ENCODE measurements around the gene DBX1. TPM values are rescaled to one million over a fixed set of nuclear protein-coding genes. Genes with fewer than 3 reads are reported as not detected.

DBX1 gene
- total RNA-seq, 1 donor from 2014 or later: 0.29 TPM

DNA sequence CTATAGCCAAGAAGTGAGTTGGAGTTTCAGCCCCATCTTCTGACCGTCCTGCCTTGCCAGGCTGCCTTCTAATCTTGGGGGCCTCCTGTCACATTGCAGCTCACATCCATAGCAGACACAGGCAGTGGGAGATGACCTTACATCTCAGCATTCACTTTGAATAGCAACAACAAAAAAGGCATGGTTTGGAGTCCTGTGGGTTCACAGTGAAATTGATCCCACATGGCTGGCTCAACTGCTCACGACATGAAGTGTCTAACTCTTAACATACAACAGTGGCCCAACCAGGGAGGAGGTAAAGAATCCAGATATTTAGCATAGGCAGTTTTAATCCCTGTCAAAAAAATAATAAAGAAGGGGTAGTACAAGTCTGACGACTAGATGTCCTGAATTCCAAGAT, 38.1 kb downstream of the DBX1 start:
- Mint-ChIP-seq H3K9me3 (ENCODE audit: unreplicated experiment) (peaks cover 10% of the 10 kb centered on the region), H3K4me3 (ENCODE audit: unreplicated experiment) (no peak overlapping the region), H3K27me3 (ENCODE audit: unreplicated experiment) (no peaks in the 10 kb centered on the region), H3K4me1 (ENCODE audit: low read depth, unreplicated experiment) (peaks cover 3% of the 10 kb centered on the region), H3K27ac (ENCODE audit: unreplicated experiment) (no peak overlapping the region), H3K36me3 (ENCODE audit: unreplicated experiment) (peaks cover 13% of the 10 kb centered on the region)
- DNase-seq: no peak
- no peak for TF ChIP-seq CTCF (IDR thresholded peaks at IDR 0.05; ENCODE audit: partially characterized antibody, unreplicated experiment)

DNA sequence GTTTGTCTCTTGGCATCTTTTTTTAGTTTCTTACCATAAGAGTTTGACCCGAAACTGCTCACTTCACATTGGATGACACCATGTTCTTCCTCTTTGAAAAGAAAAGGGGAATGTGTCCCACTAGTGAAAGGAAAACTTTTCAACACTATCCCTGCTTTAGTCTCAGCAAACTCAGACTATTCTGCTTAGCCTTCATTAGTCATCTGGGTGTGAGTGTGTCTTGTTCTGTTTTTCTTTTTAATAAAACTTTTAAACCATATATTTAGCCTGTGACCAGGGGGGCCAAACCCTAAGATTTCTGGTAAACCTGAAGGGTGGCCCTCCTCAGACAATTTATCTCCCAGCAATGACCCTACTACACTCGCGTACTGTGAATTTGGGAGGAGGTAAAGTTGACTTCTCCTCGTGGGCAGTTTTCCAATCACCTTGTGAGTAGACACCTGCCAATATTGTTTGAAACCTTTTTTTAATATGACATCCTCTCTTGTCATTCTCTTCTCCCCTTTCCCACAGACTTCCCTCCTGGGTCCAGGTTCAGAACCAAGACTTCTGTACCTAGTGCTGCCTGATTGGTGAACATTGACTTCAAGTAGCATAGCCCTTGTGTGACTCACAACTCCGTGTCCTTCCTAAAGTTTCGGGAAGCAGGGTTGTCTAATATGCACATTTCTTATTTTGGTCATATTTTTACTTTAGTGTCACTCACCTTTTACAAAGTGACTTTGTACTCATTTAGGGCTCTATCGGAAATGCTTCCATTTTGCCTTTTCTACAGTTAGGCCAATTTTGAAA, 39.9 kb downstream of the DBX1 start:
- Mint-ChIP-seq H3K27me3 (ENCODE audit: unreplicated experiment) (peaks cover 1% of the 10 kb centered on the region), H3K9me3 (ENCODE audit: unreplicated experiment) (peaks cover 11% of the 10 kb centered on the region), H3K27ac (ENCODE audit: unreplicated experiment) (no peak overlapping the region)

DNA sequence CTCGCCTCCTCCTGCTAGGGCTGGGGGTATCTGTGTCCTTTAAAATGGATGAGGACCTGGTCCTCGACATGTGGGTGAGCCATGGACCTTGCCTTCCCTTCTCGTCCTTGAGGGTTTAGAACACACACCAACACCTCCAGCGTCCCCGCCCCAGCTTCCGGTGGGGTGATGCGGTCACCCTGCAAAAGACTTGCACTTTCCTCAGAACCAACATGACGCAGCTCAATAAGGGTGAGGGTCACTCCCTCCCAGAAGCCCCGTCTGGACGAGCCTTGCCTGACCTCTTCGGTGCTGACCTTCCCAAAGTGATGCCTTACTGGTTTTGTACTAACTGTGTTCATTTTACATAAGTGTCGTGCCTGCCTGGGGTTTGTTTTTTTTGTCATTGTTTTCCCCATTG, 41.0 kb downstream of the DBX1 start:
- Mint-ChIP-seq H3K9me3 (ENCODE audit: unreplicated experiment) (peaks cover 11% of the 10 kb centered on the region), H3K27me3 (ENCODE audit: unreplicated experiment) (peaks cover 1% of the 10 kb centered on the region), H3K4me1 (ENCODE audit: low read depth, unreplicated experiment) (peaks cover 13% of the 10 kb centered on the region), H3K36me3 (ENCODE audit: unreplicated experiment) (peaks cover 17% of the 10 kb centered on the region), H3K27ac (ENCODE audit: unreplicated experiment) (no peak overlapping the region), H3K4me3 (ENCODE audit: unreplicated experiment) (no peak overlapping the region)
- TF ChIP-seq CTCF (IDR thresholded peaks at IDR 0.05; ENCODE audit: partially characterized antibody, unreplicated experiment): no peak
- DNase-seq: no peak

More for the DNA sequence above, 39.9 kb downstream of the DBX1 start:
- H3K4me1 Mint-ChIP-seq (ENCODE audit: low read depth, unreplicated experiment): peaks cover 13% of the 10 kb centered on the region
- TF ChIP-seq CTCF (IDR thresholded peaks at IDR 0.05; ENCODE audit: partially characterized antibody, unreplicated experiment): no peak
- no peak for DNase-seq
- H3K4me3 Mint-ChIP-seq (ENCODE audit: unreplicated experiment): no peak overlapping the region
- peaks cover 13% of the 10 kb centered on the region for H3K36me3 Mint-ChIP-seq (ENCODE audit: unreplicated experiment)

GRCh38 chr11:20118209-20118608, 42.1 kb downstream of the DBX1 start:
- no peak overlapping the region for H3K27ac Mint-ChIP-seq (ENCODE audit: unreplicated experiment)
- peaks cover 1% of the 10 kb centered on the region for H3K27me3 Mint-ChIP-seq (ENCODE audit: unreplicated experiment)
- peaks cover 11% of the 10 kb centered on the region for H3K9me3 Mint-ChIP-seq (ENCODE audit: unreplicated experiment)
- peaks cover 13% of the 10 kb centered on the region for H3K4me1 Mint-ChIP-seq (ENCODE audit: low read depth, unreplicated experiment)
- DNase-seq: no peak
- TF ChIP-seq CTCF (IDR thresholded peaks at IDR 0.05; ENCODE audit: partially characterized antibody, unreplicated experiment): no peak
- no peak overlapping the region for H3K4me3 Mint-ChIP-seq (ENCODE audit: unreplicated experiment)
- peaks cover 17% of the 10 kb centered on the region for H3K36me3 Mint-ChIP-seq (ENCODE audit: unreplicated experiment)

- H3K36me3 Mint-ChIP-seq (ENCODE audit: unreplicated experiment): peaks cover 17% of the 10 kb centered on the region
- no peak overlapping the region for H3K4me3 Mint-ChIP-seq (ENCODE audit: unreplicated experiment)
- no peak for TF ChIP-seq CTCF (IDR thresholded peaks at IDR 0.05; ENCODE audit: partially characterized antibody, unreplicated experiment)
Observed at GRCh38 chr11:20117291-20117690, 43.0 kb downstream of the DBX1 start.

More at GRCh38 chr11:20117291-20117690, 43.0 kb downstream of the DBX1 start:
- peaks cover 1% of the 10 kb centered on the region for H3K27me3 Mint-ChIP-seq (ENCODE audit: unreplicated experiment)
- peak overlapping the region; percentile 13 for H3K27ac Mint-ChIP-seq (ENCODE audit: unreplicated experiment)
- H3K4me1 Mint-ChIP-seq (ENCODE audit: low read depth, unreplicated experiment): peaks cover 13% of the 10 kb centered on the region
- no peak for DNase-seq
- H3K9me3 Mint-ChIP-seq (ENCODE audit: unreplicated experiment): peaks cover 11% of the 10 kb centered on the region

All from glutamatergic neuron (in vitro differentiated cells).